ENCODE results near the gene NEDD4L.

- TF ChIP-seq, protein P1, sequence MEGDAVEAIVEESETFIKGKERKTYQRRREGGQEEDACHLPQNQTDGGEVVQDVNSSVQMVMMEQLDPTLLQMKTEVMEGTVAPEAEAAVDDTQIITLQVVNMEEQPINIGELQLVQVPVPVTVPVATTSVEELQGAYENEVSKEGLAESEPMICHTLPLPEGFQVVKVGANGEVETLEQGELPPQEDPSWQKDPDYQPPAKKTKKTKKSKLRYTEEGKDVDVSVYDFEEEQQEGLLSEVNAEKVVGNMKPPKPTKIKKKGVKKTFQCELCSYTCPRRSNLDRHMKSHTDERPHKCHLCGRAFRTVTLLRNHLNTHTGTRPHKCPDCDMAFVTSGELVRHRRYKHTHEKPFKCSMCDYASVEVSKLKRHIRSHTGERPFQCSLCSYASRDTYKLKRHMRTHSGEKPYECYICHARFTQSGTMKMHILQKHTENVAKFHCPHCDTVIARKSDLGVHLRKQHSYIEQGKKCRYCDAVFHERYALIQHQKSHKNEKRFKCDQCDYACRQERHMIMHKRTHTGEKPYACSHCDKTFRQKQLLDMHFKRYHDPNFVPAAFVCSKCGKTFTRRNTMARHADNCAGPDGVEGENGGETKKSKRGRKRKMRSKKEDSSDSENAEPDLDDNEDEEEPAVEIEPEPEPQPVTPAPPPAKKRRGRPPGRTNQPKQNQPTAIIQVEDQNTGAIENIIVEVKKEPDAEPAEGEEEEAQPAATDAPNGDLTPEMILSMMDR (IDR thresholded peaks at IDR 0.05; ENCODE audit: insufficient read depth, low read length, poor library complexity, severe bottlenecking): no peak
- no peak for TF ChIP-seq EZH2phosphoT487 (conservative IDR thresholded peaks at IDR 0.05; ENCODE audit: low read length)
Observed at GRCh38 chr18:58175122-58175785, 131.2 kb downstream of the NEDD4L start.
